Measurements from ENCODE around the gene CYTH1. TPM values are rescaled to one million over a fixed set of nuclear protein-coding genes. Genes with fewer than 3 reads are reported as not detected.

CYTH1 gene
- total and polyA plus RNA-seq, 12 donors = 26.0 to 141 (median 46.2) TPM

DNA sequence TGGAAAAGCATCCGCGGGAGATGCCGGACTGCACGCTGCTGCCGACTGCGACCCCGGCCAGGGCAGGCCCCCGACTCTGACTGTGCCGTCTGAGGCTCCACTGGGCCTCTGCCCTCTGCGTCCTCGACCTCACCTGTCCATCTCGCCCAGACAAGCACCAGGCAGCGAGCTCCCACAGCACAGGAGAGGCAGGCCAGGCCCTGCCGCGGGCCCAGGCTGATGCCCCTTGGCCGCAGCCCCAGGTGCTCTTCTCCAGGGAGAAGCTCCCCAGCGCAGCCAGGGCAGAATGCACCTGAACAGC lies 106.8 kb downstream of the CYTH1 start:
- TF ChIP-seq POLR2A (IDR thresholded peaks at IDR 0.05) = no peak
- TF ChIP-seq, protein P1, sequence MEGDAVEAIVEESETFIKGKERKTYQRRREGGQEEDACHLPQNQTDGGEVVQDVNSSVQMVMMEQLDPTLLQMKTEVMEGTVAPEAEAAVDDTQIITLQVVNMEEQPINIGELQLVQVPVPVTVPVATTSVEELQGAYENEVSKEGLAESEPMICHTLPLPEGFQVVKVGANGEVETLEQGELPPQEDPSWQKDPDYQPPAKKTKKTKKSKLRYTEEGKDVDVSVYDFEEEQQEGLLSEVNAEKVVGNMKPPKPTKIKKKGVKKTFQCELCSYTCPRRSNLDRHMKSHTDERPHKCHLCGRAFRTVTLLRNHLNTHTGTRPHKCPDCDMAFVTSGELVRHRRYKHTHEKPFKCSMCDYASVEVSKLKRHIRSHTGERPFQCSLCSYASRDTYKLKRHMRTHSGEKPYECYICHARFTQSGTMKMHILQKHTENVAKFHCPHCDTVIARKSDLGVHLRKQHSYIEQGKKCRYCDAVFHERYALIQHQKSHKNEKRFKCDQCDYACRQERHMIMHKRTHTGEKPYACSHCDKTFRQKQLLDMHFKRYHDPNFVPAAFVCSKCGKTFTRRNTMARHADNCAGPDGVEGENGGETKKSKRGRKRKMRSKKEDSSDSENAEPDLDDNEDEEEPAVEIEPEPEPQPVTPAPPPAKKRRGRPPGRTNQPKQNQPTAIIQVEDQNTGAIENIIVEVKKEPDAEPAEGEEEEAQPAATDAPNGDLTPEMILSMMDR (IDR thresholded peaks at IDR 0.05) = no peak
- no peak overlapping the region for H3K4me3 ChIP-seq
- H3K4me1 ChIP-seq (replicated peaks in 1 of 2) = peaks cover 10 to 11% of the 10 kb centered on the region in 2 donors
- H3K9me3 ChIP-seq (replicated peaks in 1 of 3) = no peaks in the 10 kb centered on the region
- no peak overlapping the region for H3K27ac ChIP-seq
- peaks cover 0 to 59% of the 10 kb centered on the region in 2 donors for H3K36me3 ChIP-seq (replicated peaks in 1 of 2)
- DNase-seq = no peak
- 88 to 96% (median 95%) methylated on average over 9 to 17 of the region's 17 CpGs for WGBS, 4 donors
- intact Hi-C loops (cut with DNase I) = no loop called here
- H3K27me3 ChIP-seq = no peaks in the 10 kb centered on the region

DNA sequence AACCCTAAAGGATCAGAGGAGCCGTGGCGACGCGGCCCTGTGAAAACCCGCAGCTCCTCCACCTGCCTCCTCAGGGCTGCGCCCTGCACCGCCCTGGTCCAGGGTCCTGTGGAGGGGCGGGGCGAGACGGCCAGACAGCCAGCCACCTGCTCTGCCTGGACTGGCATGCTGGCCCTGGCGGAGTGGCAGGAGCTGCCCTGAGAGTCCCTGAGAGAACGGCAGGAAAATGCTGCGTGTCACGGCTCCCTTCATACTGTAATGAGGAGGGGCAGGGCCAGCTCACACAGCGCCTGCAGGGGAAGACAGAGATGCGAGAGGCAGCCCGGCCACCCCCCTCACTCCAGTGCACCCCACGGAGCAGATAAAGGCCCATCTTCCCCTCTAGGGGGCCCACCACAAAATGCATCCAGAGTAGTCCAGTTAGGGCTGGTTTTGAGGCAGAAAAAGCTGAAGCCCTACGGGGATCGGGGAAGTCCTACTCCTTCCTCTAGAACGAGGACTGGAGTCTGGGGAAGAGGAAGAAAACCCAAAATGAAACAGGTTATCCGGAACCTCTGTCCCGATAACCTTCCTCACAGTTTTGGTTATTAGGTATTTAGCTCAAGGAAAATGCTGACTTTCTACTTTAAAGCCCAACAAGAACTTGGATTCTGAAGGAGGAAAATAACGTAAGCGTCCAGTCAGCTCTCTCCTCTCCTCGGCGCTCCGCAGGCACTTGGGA lies 107.3 kb downstream of the CYTH1 start:
- no peak for DNase-seq

DNA sequence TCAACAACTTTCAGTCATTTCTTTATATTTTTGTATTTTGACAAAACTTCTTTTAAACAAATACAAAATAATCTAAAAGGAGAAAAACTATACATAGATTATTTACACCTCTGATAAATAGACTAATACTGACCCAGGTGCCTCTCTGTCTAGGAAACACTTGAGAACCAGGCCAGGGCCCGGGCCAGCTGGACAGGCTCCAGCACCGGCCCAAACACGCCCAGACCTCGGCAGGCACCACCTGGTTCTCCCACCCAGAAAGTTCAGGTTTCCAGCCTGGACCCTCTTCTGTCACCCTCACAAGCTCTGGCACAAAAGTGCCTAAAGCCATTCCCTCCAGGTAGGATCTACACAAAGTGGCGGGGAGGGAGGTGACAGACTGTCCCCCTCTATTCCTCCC lies 107.9 kb downstream of the CYTH1 start:
- no peak for DNase-seq
- H3K4me1 ChIP-seq (replicated peaks in 1 of 2) = peaks cover 10 to 11% of the 10 kb centered on the region in 2 donors
- H3K36me3 ChIP-seq (replicated peaks in 1 of 2) = peaks cover 0 to 48% of the 10 kb centered on the region in 2 donors
- no peak overlapping the region for H3K4me3 ChIP-seq
- TF ChIP-seq, protein P1 (IDR thresholded peaks at IDR 0.05) = no peak
- TF ChIP-seq POLR2A (IDR thresholded peaks at IDR 0.05) = no peak
- 78 to 88% (median 83%) methylated on average over 4 to 5 of the region's 5 CpGs for WGBS, 4 donors
- intact Hi-C loops (cut with DNase I) = no loop called here
- no peaks in the 10 kb centered on the region for H3K27me3 ChIP-seq
- H3K9me3 ChIP-seq (replicated peaks in 1 of 3) = no peaks in the 10 kb centered on the region
- no peak overlapping the region for H3K27ac ChIP-seq

More for the DNA sequence above, 107.3 kb downstream of the CYTH1 start:
- peaks cover 10 to 11% of the 10 kb centered on the region in 2 donors for H3K4me1 ChIP-seq (replicated peaks in 1 of 2)
- intact Hi-C loops (cut with DNase I) = no loop called here
- 91 to 93% (median 92%) methylated on average over 18 to 28 of the region's 28 CpGs for WGBS, 4 donors
- no peak for TF ChIP-seq POLR2A (IDR thresholded peaks at IDR 0.05)
- TF ChIP-seq, protein P1 (IDR thresholded peaks at IDR 0.05) = no peak
- H3K36me3 ChIP-seq (replicated peaks in 1 of 2) = peaks cover 0 to 54% of the 10 kb centered on the region in 2 donors
- H3K27ac ChIP-seq = no peak overlapping the region
- H3K9me3 ChIP-seq (replicated peaks in 1 of 3) = no peaks in the 10 kb centered on the region
- H3K27me3 ChIP-seq = no peaks in the 10 kb centered on the region
- no peak overlapping the region for H3K4me3 ChIP-seq

DNA sequence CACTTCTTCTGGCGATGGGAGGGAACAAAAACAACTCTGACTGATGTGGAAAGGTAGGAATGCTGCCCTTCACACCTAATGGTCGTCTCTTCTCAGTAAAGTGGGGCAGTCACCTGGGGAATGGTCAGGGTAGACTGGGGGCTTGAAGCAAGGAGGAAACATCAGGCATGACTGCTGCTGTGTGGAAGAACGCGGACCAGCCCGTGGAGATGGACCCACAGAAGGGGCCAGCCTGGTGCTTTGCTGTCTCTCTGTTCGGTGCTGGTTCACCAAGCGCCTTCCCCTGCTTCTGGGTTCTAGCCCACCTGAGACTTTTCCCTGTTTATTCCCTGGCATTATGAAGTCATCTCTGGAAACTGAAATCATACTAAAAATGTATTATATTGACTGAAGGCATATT lies 108.7 kb downstream of the CYTH1 start:
- TF ChIP-seq POLR2A (IDR thresholded peaks at IDR 0.05) = no peak
- TF ChIP-seq, protein P1 (IDR thresholded peaks at IDR 0.05) = no peak
- no peak for DNase-seq
- Histone ChIP-seq H3K9me3 (replicated peaks in 1 of 3) (no peaks in the 10 kb centered on the region), H3K4me1 (replicated peaks in 1 of 2) (peaks cover 10 to 11% of the 10 kb centered on the region in 2 donors), H3K4me3 (no peak overlapping the region), H3K36me3 (replicated peaks in 1 of 2) (peaks cover 0 to 42% of the 10 kb centered on the region in 2 donors), H3K27me3 (no peaks in the 10 kb centered on the region), H3K27ac (no peak overlapping the region)
- intact Hi-C loops (cut with DNase I) = no loop called here
- WGBS, 4 donors = 86 to 94% (median 92%) methylated on average over 7 of the region's 7 CpGs

Data from adrenal gland (tissue), 12 donors.